Measurements from ENCODE around the gene CDYL2.

- TF ChIP-seq CTCF (IDR thresholded peaks at IDR 0.05; ENCODE audit: low read depth, low read length, missing input control) (no peak), YY1 (IDR thresholded peaks at IDR 0.05) (no peak), GABPA (IDR thresholded peaks at IDR 0.05 in 1 of 2, conservative IDR thresholded peaks at IDR 0.05 in 1 of 2) (no peak), HNF4G (IDR thresholded peaks at IDR 0.05) (no peak), TAF1 (conservative IDR thresholded peaks at IDR 0.05) (no peak), REST (IDR thresholded peaks at IDR 0.05) (no peak), FOXA2 (IDR thresholded peaks at IDR 0.05) (no peak)
These were observed 217.3 kb downstream of the CDYL2 start for GRCh38 chr16:80587071-80587470.

Data from liver (tissue), 3 donors.